HepG2 (cell line): ENCODE measurements around the gene COQ10B. TPM values are rescaled to one million over a fixed set of nuclear protein-coding genes. Genes with fewer than 3 reads are reported as not detected.

ENCODE experiments used
- CBFB ChIP-seq: sonication (generic); formaldehyde crosslinking; IDR thresholded peaks from 2 replicates; pipeline ENCODE4 v1.4.0; 2020; ENCODE audit warnings: missing genetic modification reagents
- CENPBD1 ChIP-seq: sonication (generic); formaldehyde crosslinking; IDR thresholded peaks from 2 replicates; pipeline ENCODE4 v1.8.0; 2022; ENCODE audit warnings: missing genetic modification reagents, low read depth, mild to moderate bottlenecking, borderline replicate concordance
- DDIT3 ChIP-seq: sonication (generic); formaldehyde crosslinking; IDR thresholded peaks from 2 replicates; pipeline ENCODE4 v1.4.0; 2020; ENCODE audit warnings: mild to moderate bottlenecking, missing genetic modification reagents
- HNF4A ChIP-seq: sonication (generic); formaldehyde crosslinking; IDR thresholded peaks from 2 replicates; pipeline ENCODE4 v1.4.0; 2020; ENCODE audit warnings: missing genetic modification reagents
- HNRNPLL ChIP-seq: fragments of 200-400 bp; formaldehyde crosslinking; IDR thresholded peaks from 2 replicates; pipeline ENCODE4 v1.6.1; 2017; ENCODE audit warnings: mild to moderate bottlenecking, low read depth, low read length; ENCODE audit not compliant: poor library complexity, severe bottlenecking
- KAT7 ChIP-seq: IDR thresholded peaks from 2 replicates; pipeline ENCODE4 v1.6.1; 2018; ENCODE audit warnings: borderline replicate concordance, missing compliant biosample characterization
- MED13 ChIP-seq: sonication (generic); formaldehyde crosslinking; IDR thresholded peaks from 2 replicates; pipeline ENCODE4 v1.5.0; 2020; ENCODE audit warnings: missing genetic modification reagents
- MTA3 ChIP-seq: sonication (generic); formaldehyde crosslinking; IDR thresholded peaks from 2 replicates; pipeline ENCODE4 v1.4.0; 2020; ENCODE audit warnings: missing genetic modification reagents
- NFAT5 ChIP-seq: sonication (generic); formaldehyde crosslinking; IDR thresholded peaks from 2 replicates; pipeline ENCODE4 v1.4.0; 2020; ENCODE audit warnings: missing genetic modification reagents
- PHB2 ChIP-seq: fragments of 450-650 bp; IDR thresholded peaks from 2 replicates; pipeline ENCODE4 v1.6.1; 2018; ENCODE audit not compliant: partially characterized antibody
- REPIN1 ChIP-seq: sonication (generic); formaldehyde crosslinking; IDR thresholded peaks from 2 replicates; pipeline ENCODE4 v1.8.0; 2022; ENCODE audit warnings: missing genetic modification reagents, low read depth, mild to moderate bottlenecking, borderline replicate concordance
- TBX2 ChIP-seq: sonication (generic); formaldehyde crosslinking; IDR thresholded peaks from 2 replicates; pipeline ENCODE4 v1.5.0; 2020; ENCODE audit warnings: missing genetic modification reagents, mild to moderate bottlenecking, borderline replicate concordance
- TFDP2 ChIP-seq: sonication (generic); formaldehyde crosslinking; IDR thresholded peaks from 2 replicates; pipeline ENCODE4 v1.4.0; 2020; ENCODE audit warnings: missing genetic modification reagents
- ZFX ChIP-seq: sonication (generic); formaldehyde crosslinking; IDR thresholded peaks from 2 replicates; pipeline ENCODE4 v1.4.0; 2020; ENCODE audit warnings: mild to moderate bottlenecking, low read depth, missing genetic modification reagents, moderate library complexity
- ZNF343 ChIP-seq: sonication (generic); formaldehyde crosslinking; IDR thresholded peaks from 2 replicates; pipeline ENCODE4 v1.4.0; 2020; ENCODE audit warnings: mild to moderate bottlenecking, missing genetic modification reagents
- ZNF431 ChIP-seq: sonication (generic); formaldehyde crosslinking; IDR thresholded peaks from 2 replicates; pipeline ENCODE4 v1.9.0; 2022; ENCODE audit warnings: missing genetic modification reagents, low read depth, mild to moderate bottlenecking, borderline replicate concordance
- ZNF557 ChIP-seq: sonication (generic); formaldehyde crosslinking; IDR thresholded peaks from 2 replicates; pipeline ENCODE4 v1.4.0; 2020; ENCODE audit warnings: missing genetic modification reagents
- ZNF614 ChIP-seq: IDR thresholded peaks from 2 replicates; pipeline ENCODE4 v1.6.1; 2018; ENCODE audit warnings: missing biosample characterization, missing genetic modification reagents, inconsistent platforms, borderline replicate concordance
- ZNF709 ChIP-seq: sonication (generic); formaldehyde crosslinking; IDR thresholded peaks from 2 replicates; pipeline ENCODE4 v1.5.0; 2020; ENCODE audit warnings: mild to moderate bottlenecking, missing genetic modification reagents
- ZNF775 ChIP-seq: sonication (generic); formaldehyde crosslinking; IDR thresholded peaks from 2 replicates; pipeline ENCODE4 v1.4.0; 2020; ENCODE audit warnings: missing genetic modification reagents, mild to moderate bottlenecking, moderate library complexity, borderline replicate concordance
- ZSCAN9 ChIP-seq: IDR thresholded peaks from 2 replicates; pipeline ENCODE4 v1.6.1; 2016; ENCODE audit warnings: borderline replicate concordance
- polyA plus RNA-seq, 8 experiments: library from polyadenylated mRNA; depleted of rRNA in 3 of 8; stranded (reverse) in 7 of 8; unstranded in 1 of 8; fragments of >200 nt; fragmentation: Illumina TruSeq in 4 of 8; extraction: Trizol in 4 of 8; gene quantifications; 2 replicates each; pipeline versions ENCODE4 v1.2.1 to v1.2.3, GENCODE V29; 2011 to 2016; ENCODE audit warnings: low read depth in 4 of 8, missing spikeins in 1 of 8, mixed read lengths in 1 of 8; ENCODE audit not compliant: insufficient read depth in 1 of 8
- total RNA-seq, 5 experiments: library from RNA; depleted of rRNA; stranded (reverse); fragments of >200 nt; fragmentation: Illumina TruSeq; extraction: Trizol; gene quantifications; 2 replicates each; pipeline ENCODE4 v1.2.3, GENCODE V29; 2016; ENCODE audit warnings: low read depth in 1 of 5

Gene COQ10B
- total and polyA plus RNA-seq, 2 of the 13 experiments (the other 11 are each of a cell fraction or from before 2014, with no cell fraction given): 4.6 to 34.9 TPM

GRCh38 chr2:197434541-197435513 lies 18.5 kb upstream of the COQ10B start, which contains the start of gene SF3B1 (continued):
- TF ChIP-seq NFAT5 (CRISPR knock-in tag) (no peak), DDIT3 (CRISPR knock-in tag) (no peak), MED13 (CRISPR knock-in tag) (peak; percentile 22; the same call in 1 of the 2 replicates), ZNF557 (CRISPR knock-in tag) (peak; percentile 22; the same call in 1 of the 2 replicates), PHB2 (no peak), ZNF614 (CRISPR knock-in tag) (peak; percentile 86; the same call in 1 of the 2 replicates), ZSCAN9 (CRISPR knock-in tag) (no peak; the same call in 1 of the 2 replicates), ZNF343 (no peak), ZNF775 (CRISPR knock-in tag) (0 out of 2 replicates have a peak, but pooled peaks have one; percentile 8), MTA3 (CRISPR knock-in tag) (no peak), HNF4A (no peak; the same call in 1 of the 2 replicates), ZFX (CRISPR knock-in tag) (peak; percentile 85), ZNF709 (peak; percentile 97), CBFB (CRISPR knock-in tag) (peak; percentile 52; the same call in 1 of the 2 replicates), HNRNPLL (peak; percentile 94), CENPBD1 (CRISPR knock-in tag) (no peak), KAT7 (CRISPR knock-in tag) (peak; percentile 58; the same call in 1 of the 2 replicates), TBX2 (CRISPR knock-in tag) (peak; percentile 98), REPIN1 (peak; percentile 60; the same call in 1 of the 2 replicates), TFDP2 (CRISPR knock-in tag) (peak; percentile 82), ZNF431 (no peak)
